ENCODE data around the gene UTP4. TPM values are rescaled to one million over a fixed set of nuclear protein-coding genes. Genes with fewer than 3 reads are reported as not detected.

UTP4 gene
- polyA plus RNA-seq, 1 experiment = 54.2 TPM

DNA sequence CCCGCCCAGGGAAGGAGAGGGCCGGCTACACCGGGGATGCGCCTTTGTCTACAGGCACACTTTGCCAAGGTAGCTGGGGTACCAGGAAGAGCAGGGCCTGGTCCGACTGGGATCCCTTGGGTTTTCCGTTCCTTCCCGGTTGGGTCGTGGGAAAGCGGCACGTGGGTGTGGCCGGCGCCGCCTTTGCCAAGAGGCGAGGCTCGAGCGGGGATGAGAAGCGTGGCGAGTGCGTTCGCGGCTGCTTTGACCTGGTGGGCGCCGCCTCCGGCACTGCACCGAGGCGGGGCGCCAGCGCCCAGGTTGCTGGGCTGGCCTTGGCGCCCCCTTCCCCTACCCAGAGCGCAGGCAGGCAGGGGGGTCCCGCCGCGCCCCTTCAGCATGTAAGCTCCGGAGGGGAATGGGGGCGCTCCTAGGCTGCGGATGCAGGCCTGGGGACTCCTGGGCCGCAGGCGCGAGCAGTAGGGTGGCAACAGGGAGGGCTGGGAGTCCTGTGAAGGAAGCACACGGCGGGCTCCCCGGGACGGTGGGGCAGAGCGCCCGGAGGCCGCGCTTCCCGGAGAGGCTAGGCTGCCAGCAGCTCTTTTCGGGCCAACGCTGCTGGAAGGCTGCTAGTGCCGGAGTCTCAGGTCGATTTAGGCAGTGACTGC is 25.0 kb upstream of the UTP4 start:
- Histone ChIP-seq H3K27me3 (ENCODE audit: control insufficient read depth, insufficient read depth, low read length) (peaks cover 2% of the 10 kb centered on the region), H3K9me3 (ENCODE audit: control insufficient read depth, insufficient read depth, low read length) (no peaks in the 10 kb centered on the region; the same call in 1 of the 2 replicates), H3K27ac (ENCODE audit: low read depth, low read length) (no peak overlapping the region), H3K4me3 (ENCODE audit: low read depth, low read length) (peak overlapping the region; percentile 62; the same call in 1 of the 2 replicates)
- DNase-seq (ENCODE audit: low read depth, low spot score) = no peak
- POLR2A ChIA-PET = no interaction called here
- CTCF ChIA-PET = interaction anchor here (1.6 kb wide), 1 partner anchor 260 kb away, joined by 5 read pairs; no protein-coding TSS in a partner anchor
- TF ChIP-seq, protein P1, sequence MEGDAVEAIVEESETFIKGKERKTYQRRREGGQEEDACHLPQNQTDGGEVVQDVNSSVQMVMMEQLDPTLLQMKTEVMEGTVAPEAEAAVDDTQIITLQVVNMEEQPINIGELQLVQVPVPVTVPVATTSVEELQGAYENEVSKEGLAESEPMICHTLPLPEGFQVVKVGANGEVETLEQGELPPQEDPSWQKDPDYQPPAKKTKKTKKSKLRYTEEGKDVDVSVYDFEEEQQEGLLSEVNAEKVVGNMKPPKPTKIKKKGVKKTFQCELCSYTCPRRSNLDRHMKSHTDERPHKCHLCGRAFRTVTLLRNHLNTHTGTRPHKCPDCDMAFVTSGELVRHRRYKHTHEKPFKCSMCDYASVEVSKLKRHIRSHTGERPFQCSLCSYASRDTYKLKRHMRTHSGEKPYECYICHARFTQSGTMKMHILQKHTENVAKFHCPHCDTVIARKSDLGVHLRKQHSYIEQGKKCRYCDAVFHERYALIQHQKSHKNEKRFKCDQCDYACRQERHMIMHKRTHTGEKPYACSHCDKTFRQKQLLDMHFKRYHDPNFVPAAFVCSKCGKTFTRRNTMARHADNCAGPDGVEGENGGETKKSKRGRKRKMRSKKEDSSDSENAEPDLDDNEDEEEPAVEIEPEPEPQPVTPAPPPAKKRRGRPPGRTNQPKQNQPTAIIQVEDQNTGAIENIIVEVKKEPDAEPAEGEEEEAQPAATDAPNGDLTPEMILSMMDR (IDR thresholded peaks at IDR 0.05; ENCODE audit: low read depth, low read length) = no peak

GRCh38 chr16:69108064-69108904 is 24.2 kb upstream of the UTP4 start:
- CTCF ChIA-PET = interaction anchor here (1.2 to 1.6 kb wide), 2 partner anchors 16 to 261 kb away, joined by 3 to 5 read pairs; no protein-coding TSS in a partner anchor
- TF ChIP-seq, protein P1 (IDR thresholded peaks at IDR 0.05; ENCODE audit: low read depth, low read length) = no peak
- H3K4me3 ChIP-seq (ENCODE audit: low read depth, low read length) = no peak overlapping the region
- no peak for DNase-seq (ENCODE audit: low read depth, low spot score)
- POLR2A ChIA-PET = interaction anchor here (0.6 kb wide), 1 partner anchor 16 kb away, joined by 12 read pairs; no protein-coding TSS in a partner anchor
- H3K27ac ChIP-seq (ENCODE audit: low read depth, low read length) = no peak overlapping the region
- no peaks in the 10 kb centered on the region; the same call in 1 of the 2 replicates for H3K9me3 ChIP-seq (ENCODE audit: control insufficient read depth, insufficient read depth, low read length)
- H3K27me3 ChIP-seq (ENCODE audit: control insufficient read depth, insufficient read depth, low read length) = peaks cover 2% of the 10 kb centered on the region

- CTCF ChIA-PET = interaction anchor here (1.2 to 1.6 kb wide), 2 partner anchors 15 to 261 kb away, joined by 3 to 5 read pairs; no protein-coding TSS in a partner anchor
- TF ChIP-seq, protein P1 (IDR thresholded peaks at IDR 0.05; ENCODE audit: low read depth, low read length) = no peak
Observed at GRCh38 chr16:69108905-69109252, 23.6 kb upstream of the UTP4 start.

GRCh38 chr16:69109486-69110270 is 22.8 kb upstream of the UTP4 start:
- CTCF ChIA-PET = interaction anchor here (0.5 to 0.9 kb wide), 3 partner anchors 41 to 263 kb away, joined by 3 to 4 read pairs (median 3); no protein-coding TSS in a partner anchor
- Histone ChIP-seq H3K9me3 (ENCODE audit: control insufficient read depth, insufficient read depth, low read length) (no peaks in the 10 kb centered on the region; the same call in 1 of the 2 replicates), H3K27me3 (ENCODE audit: control insufficient read depth, insufficient read depth, low read length) (peaks cover 2% of the 10 kb centered on the region), H3K4me3 (ENCODE audit: low read depth, low read length) (no peak overlapping the region), H3K27ac (ENCODE audit: low read depth, low read length) (no peak overlapping the region)
- DNase-seq (ENCODE audit: low read depth, low spot score) = no peak
- TF ChIP-seq, protein P1 (IDR thresholded peaks at IDR 0.05; ENCODE audit: low read depth, low read length) = no peak
- POLR2A ChIA-PET = no interaction called here

More at GRCh38 chr16:69108905-69109252, 23.6 kb upstream of the UTP4 start:
- POLR2A ChIA-PET = interaction anchor here (0.6 kb wide), 1 partner anchor 16 kb away, joined by 12 read pairs; no protein-coding TSS in a partner anchor
- no peak for DNase-seq (ENCODE audit: low read depth, low spot score)
- Histone ChIP-seq H3K4me3 (ENCODE audit: low read depth, low read length) (no peak overlapping the region), H3K9me3 (ENCODE audit: control insufficient read depth, insufficient read depth, low read length) (no peaks in the 10 kb centered on the region; the same call in 1 of the 2 replicates), H3K27ac (ENCODE audit: low read depth, low read length) (no peak overlapping the region), H3K27me3 (ENCODE audit: control insufficient read depth, insufficient read depth, low read length) (peaks cover 2% of the 10 kb centered on the region)

Data from AG04450 (cell line).